ENCODE data around the gene NPIPB6. TPM values are rescaled to one million over a fixed set of nuclear protein-coding genes. Genes with fewer than 3 reads are reported as not detected.
"Not testable (repeated sequence)": the region's sequence is repeated elsewhere in the genome, so short reads cannot be mapped to it uniquely, and the experiment has no call there.

NPIPB6 gene
- total and polyA plus RNA-seq, 4 donors = 0.42 to 0.75 TPM; not detected in 2

DNA sequence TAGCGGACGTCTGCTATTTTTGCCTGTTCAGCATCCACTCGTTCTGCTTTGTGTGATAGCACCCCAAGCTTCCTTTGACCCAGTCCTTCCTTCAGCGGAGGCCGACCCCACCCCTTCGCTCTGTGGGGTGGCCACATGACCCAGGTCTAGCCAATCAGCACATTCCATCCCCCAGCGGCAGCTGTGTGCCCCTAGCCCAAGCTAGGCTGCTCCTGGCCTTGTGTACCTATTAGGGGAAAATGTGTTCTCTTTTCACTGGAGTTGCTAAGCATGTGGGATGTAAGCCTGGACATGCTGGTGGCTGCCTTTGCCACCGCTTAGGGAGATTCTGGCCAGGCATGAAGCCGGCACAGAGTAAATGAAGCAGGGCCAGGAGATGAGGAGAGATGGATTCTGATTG lies 33.1 kb downstream of the NPIPB6 start:
- H3K4me1 ChIP-seq (ENCODE audit: control insufficient read depth in 4 of 4, insufficient read depth in 4 of 4, low read length in 3 of 4); H3K36me3 ChIP-seq (ENCODE audit: control insufficient read depth in 4 of 4, insufficient read depth in 3 of 4, low read depth in 1 of 4, low read length in 3 of 4); H3K27me3 ChIP-seq (ENCODE audit: control insufficient read depth in 4 of 4, insufficient read depth in 4 of 4, low read length in 3 of 4); DNase-seq (ENCODE audit: low spot score); H3K4me3 ChIP-seq (ENCODE audit: low read depth in 1 of 3, low read length in 3 of 3); H3K9ac ChIP-seq (ENCODE audit: low read depth in 1 of 2, low read length in 2 of 2); H3K27ac ChIP-seq (ENCODE audit: low read depth in 1 of 2, low read length in 2 of 2); H3K9me3 ChIP-seq (ENCODE audit: control insufficient read depth in 4 of 4, low read length in 3 of 4): not testable (repeated sequence)
- 46% methylated on average over 9 of the region's 9 CpGs for WGBS

DNA sequence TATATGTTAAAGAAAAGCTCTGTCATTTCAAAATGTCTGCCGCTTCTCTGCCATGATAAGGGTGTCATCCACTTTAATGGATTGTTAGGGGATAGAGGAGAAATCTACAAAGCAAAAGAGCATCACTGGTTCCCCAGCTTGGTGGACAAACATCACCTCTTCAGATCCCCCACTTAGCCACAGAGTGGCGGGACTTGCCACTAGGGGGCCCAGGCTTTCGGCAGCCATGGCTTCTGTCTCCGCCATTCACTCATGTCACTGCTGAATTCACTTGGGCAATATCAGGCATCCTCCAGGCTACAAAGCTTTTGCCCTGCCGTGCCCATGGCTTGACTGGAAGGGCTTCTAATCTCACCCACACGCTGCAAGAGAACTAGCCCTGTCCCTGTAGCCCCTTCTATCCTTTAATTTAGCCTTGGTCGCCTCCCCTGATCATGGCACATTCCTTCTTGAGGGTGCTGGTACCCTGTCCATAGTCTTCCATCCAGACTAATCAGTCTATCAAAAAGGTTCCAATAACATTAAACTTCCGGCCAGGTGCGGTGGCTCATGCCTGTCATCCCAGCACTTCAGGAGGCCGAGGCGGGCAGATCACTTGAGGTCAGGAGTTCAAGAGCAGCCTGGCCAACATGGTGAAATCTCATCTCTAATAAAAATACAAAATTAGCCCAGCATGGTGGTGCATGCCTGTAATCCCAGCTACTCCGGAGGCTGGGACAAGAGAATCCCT lies 36.3 kb downstream of the NPIPB6 start:
- no peak for TF ChIP-seq FOXA2 (IDR thresholded peaks at IDR 0.05)
- no peak for TF ChIP-seq ATF3 (IDR thresholded peaks at IDR 0.05)
- no peak for TF ChIP-seq REST (IDR thresholded peaks at IDR 0.05)
- TF ChIP-seq HNF4A (conservative IDR thresholded peaks at IDR 0.05) = no peak
- no peak for TF ChIP-seq JUND (IDR thresholded peaks at IDR 0.05)
- TF ChIP-seq NR2F2 (IDR thresholded peaks at IDR 0.05) = no peak
- TF ChIP-seq YY1 (IDR thresholded peaks at IDR 0.05) = peak; percentile 64
- TF ChIP-seq HNF4G (IDR thresholded peaks at IDR 0.05) = no peak
- peak; percentile 68 to 79 for TF ChIP-seq RAD21 (IDR thresholded peaks at IDR 0.05)
- TF ChIP-seq GABPA (IDR thresholded peaks at IDR 0.05 in 1 of 2, conservative IDR thresholded peaks at IDR 0.05 in 1 of 2) = no peak
- peak; percentile 66 for TF ChIP-seq CTCF (IDR thresholded peaks at IDR 0.05; ENCODE audit: low read depth, low read length, missing input control)
- no peak for TF ChIP-seq MAX (IDR thresholded peaks at IDR 0.05)
- TF ChIP-seq FOXA1 (IDR thresholded peaks at IDR 0.05) = no peak
- no peak for TF ChIP-seq RXRA (IDR thresholded peaks at IDR 0.05)
- TF ChIP-seq EGR1 (IDR thresholded peaks at IDR 0.05; ENCODE audit: low read depth in 2 of 2) = no peak
- TF ChIP-seq, protein P1, sequence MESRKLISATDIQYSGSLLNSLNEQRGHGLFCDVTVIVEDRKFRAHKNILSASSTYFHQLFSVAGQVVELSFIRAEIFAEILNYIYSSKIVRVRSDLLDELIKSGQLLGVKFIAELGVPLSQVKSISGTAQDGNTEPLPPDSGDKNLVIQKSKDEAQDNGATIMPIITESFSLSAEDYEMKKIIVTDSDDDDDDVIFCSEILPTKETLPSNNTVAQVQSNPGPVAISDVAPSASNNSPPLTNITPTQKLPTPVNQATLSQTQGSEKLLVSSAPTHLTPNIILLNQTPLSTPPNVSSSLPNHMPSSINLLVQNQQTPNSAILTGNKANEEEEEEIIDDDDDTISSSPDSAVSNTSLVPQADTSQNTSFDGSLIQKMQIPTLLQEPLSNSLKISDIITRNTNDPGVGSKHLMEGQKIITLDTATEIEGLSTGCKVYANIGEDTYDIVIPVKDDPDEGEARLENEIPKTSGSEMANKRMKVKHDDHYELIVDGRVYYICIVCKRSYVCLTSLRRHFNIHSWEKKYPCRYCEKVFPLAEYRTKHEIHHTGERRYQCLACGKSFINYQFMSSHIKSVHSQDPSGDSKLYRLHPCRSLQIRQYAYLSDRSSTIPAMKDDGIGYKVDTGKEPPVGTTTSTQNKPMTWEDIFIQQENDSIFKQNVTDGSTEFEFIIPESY (IDR thresholded peaks at IDR 0.05) = no peak
- TF ChIP-seq TAF1 (conservative IDR thresholded peaks at IDR 0.05) = no peak
- DNase-seq (ENCODE audit: low spot score) = peak; percentile 65
- no peaks in the 10 kb centered on the region for H3K9me3 ChIP-seq (ENCODE audit: control insufficient read depth in 4 of 4, low read length in 3 of 4)

More for the DNA sequence above, 36.3 kb downstream of the NPIPB6 start:
- Histone ChIP-seq H3K27me3 (ENCODE audit: control insufficient read depth in 4 of 4, insufficient read depth in 4 of 4, low read length in 3 of 4) (no peaks in the 10 kb centered on the region), H3K9ac (ENCODE audit: low read depth in 1 of 2, low read length in 2 of 2) (no peak overlapping the region), H3K4me3 (ENCODE audit: low read depth in 1 of 3, low read length in 3 of 3) (no peak overlapping the region), H3K27ac (ENCODE audit: low read depth in 1 of 2, low read length in 2 of 2) (no peak overlapping the region), H3K36me3 (ENCODE audit: control insufficient read depth in 4 of 4, insufficient read depth in 3 of 4, low read depth in 1 of 4, low read length in 3 of 4) (no peaks in the 10 kb centered on the region), H3K4me1 (ENCODE audit: control insufficient read depth in 4 of 4, insufficient read depth in 4 of 4, low read length in 3 of 4) (no peaks in the 10 kb centered on the region)
- WGBS = 52% methylated on average over 12 of the region's 12 CpGs

Measured in liver (tissue), 9 donors.